GM19463 (cell line): ENCODE results near the gene ZNF618.
"Not testable (repeated sequence)": the region's sequence is repeated elsewhere in the genome, so short reads cannot be mapped to it uniquely, and the experiment has no call there.

Experiments
- ATAC-seq: cut with Tn5 transposase; IDR thresholded peaks from one replicate; pipeline ENCODE4 v1.9.1; 2021; ENCODE audit warnings: mild to moderate bottlenecking, moderate library complexity; ENCODE audit not compliant: unreplicated experiment

Gene ZNF618

GRCh38 chr9:113984639-113985380 lies 108.7 kb downstream of the ZNF618 start:
- no peak for ATAC-seq

GRCh38 chr9:113985968-113986585 lies 110.0 kb downstream of the ZNF618 start:
- ATAC-seq: no peak

- no peak for ATAC-seq
Observed at GRCh38 chr9:113986931-113987330, 110.8 kb downstream of the ZNF618 start.

- no peak for ATAC-seq
Observed at GRCh38 chr9:113987526-113987925, 111.4 kb downstream of the ZNF618 start.

- ATAC-seq: no peak
Observed at GRCh38 chr9:113988385-113989016, 112.4 kb downstream of the ZNF618 start.

GRCh38 chr9:113989017-113989713 lies 113.1 kb downstream of the ZNF618 start:
- ATAC-seq: no peak

- ATAC-seq: no peak
Observed at GRCh38 chr9:113989714-113990569, 113.8 kb downstream of the ZNF618 start.

- no peak for ATAC-seq
Observed at GRCh38 chr9:113990570-113990907, 114.4 kb downstream of the ZNF618 start.

GRCh38 chr9:113990975-113991471 lies 114.9 kb downstream of the ZNF618 start:
- no peak for ATAC-seq

- ATAC-seq: no peak
Observed at GRCh38 chr9:113991714-113992113, 115.6 kb downstream of the ZNF618 start.

- ATAC-seq: no peak
Observed at GRCh38 chr9:113992276-113992951, 116.3 kb downstream of the ZNF618 start.

GRCh38 chr9:113992994-113993393 lies 116.9 kb downstream of the ZNF618 start:
- ATAC-seq: no peak

GRCh38 chr9:113993838-113994540 lies 117.9 kb downstream of the ZNF618 start:
- no peak for ATAC-seq

GRCh38 chr9:113995401-113995800 lies 119.3 kb downstream of the ZNF618 start:
- no peak for ATAC-seq

- ATAC-seq: no peak
Observed at GRCh38 chr9:113995963-113996362, 119.9 kb downstream of the ZNF618 start.

- no peak for ATAC-seq
Observed at GRCh38 chr9:113996531-113997001, 120.5 kb downstream of the ZNF618 start.

GRCh38 chr9:113997064-113997463 lies 121.0 kb downstream of the ZNF618 start:
- ATAC-seq: not testable (repeated sequence)

GRCh38 chr9:113997610-113998009 lies 121.5 kb downstream of the ZNF618 start:
- no peak for ATAC-seq

GRCh38 chr9:113998114-113998513 lies 122.0 kb downstream of the ZNF618 start:
- ATAC-seq: no peak
